VCaP (cell line): ENCODE results near the gene CFL2.
A peak's percentile ranks its signal among the peaks of the same experiment; 100 is the strongest.

ENCODE experiments used
- H3K27ac ChIP-seq: fragments of 450-650 bp; 2 replicates; pipeline ENCODE4 v1.5.1; 2017
- TF ChIP-seq, protein P1 (sequence below): fragments of 450-650 bp; conservative IDR thresholded peaks from 2 replicates; pipeline ENCODE4 v1.5.1; 2017; ENCODE audit warnings: mild to moderate bottlenecking, moderate library complexity

Gene CFL2

GRCh38 chr14:34682787-34683321 lies 31.5 kb downstream of the CFL2 start:
- no peak overlapping the region for H3K27ac ChIP-seq
- TF ChIP-seq, protein P1, sequence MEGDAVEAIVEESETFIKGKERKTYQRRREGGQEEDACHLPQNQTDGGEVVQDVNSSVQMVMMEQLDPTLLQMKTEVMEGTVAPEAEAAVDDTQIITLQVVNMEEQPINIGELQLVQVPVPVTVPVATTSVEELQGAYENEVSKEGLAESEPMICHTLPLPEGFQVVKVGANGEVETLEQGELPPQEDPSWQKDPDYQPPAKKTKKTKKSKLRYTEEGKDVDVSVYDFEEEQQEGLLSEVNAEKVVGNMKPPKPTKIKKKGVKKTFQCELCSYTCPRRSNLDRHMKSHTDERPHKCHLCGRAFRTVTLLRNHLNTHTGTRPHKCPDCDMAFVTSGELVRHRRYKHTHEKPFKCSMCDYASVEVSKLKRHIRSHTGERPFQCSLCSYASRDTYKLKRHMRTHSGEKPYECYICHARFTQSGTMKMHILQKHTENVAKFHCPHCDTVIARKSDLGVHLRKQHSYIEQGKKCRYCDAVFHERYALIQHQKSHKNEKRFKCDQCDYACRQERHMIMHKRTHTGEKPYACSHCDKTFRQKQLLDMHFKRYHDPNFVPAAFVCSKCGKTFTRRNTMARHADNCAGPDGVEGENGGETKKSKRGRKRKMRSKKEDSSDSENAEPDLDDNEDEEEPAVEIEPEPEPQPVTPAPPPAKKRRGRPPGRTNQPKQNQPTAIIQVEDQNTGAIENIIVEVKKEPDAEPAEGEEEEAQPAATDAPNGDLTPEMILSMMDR: no peak

GRCh38 chr14:34680806-34681479 lies 33.5 kb downstream of the CFL2 start:
- TF ChIP-seq, protein P1: no peak
- H3K27ac ChIP-seq: no peak overlapping the region

DNA sequence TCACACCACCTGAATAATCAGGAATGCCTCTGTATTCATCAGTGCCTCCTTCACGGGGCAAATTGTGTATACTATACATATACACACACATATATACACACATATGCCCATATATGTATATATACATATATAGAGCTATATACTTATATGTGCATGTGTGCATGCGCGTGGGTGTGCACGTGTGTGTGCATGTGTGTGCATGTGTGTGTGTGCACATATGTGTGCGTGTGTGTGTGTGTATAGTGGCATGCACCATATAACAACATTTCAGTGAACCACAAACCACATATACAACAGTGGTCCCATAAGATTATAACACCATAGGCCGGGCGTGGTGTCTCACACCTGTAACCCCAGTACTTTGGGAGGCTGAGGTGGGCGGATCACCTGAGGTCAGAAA lies 35.7 kb downstream of the CFL2 start:
- TF ChIP-seq, protein P1: no peak
- no peak overlapping the region for H3K27ac ChIP-seq

DNA sequence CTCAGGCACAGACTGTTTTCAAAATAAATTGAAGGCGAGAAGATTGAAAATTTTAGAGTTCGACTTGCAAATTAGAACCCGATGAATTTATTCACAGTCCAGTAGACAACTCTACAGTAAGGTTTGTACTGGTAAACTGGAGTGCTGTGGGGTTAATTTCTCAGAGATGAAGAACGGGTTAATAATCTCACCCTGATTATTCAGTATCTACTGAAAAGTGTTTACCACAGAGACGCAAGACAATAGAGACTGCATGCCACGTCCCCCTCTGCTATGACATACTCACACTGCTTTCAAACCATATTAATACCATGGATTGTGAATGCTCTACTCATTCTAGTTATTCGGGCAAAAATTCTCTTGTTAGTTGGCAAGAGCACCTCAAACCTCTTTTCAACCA lies 36.1 kb downstream of the CFL2 start:
- H3K27ac ChIP-seq: no peak overlapping the region
- TF ChIP-seq, protein P1: no peak

- peak overlapping the region; percentile 34 for H3K27ac ChIP-seq
Measured at GRCh38 chr14:34676516-34677211, 37.7 kb downstream of the CFL2 start.

DNA sequence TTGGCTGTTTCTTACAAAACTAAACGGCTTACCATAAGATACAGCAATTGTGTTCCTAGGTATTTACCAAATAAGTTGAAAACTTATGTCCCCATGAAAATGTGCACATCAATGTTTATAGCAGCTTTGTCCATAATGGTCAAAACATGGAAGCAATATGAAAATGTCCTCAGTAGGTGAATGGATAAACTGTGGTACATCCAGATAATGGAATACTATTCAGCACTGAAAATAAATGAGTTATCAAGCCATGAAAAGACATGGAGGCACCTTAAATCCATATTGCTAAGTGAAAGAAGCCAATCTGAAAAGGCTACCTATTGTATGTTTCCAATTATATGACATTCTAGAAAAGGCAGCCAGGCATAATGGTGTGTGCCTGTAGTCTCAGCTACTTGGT lies 40.7 kb downstream of the CFL2 start:
- TF ChIP-seq, protein P1: no peak
- H3K27ac ChIP-seq: no peak overlapping the region

More at GRCh38 chr14:34676516-34677211, 37.7 kb downstream of the CFL2 start:
- TF ChIP-seq, protein P1: no peak

DNA sequence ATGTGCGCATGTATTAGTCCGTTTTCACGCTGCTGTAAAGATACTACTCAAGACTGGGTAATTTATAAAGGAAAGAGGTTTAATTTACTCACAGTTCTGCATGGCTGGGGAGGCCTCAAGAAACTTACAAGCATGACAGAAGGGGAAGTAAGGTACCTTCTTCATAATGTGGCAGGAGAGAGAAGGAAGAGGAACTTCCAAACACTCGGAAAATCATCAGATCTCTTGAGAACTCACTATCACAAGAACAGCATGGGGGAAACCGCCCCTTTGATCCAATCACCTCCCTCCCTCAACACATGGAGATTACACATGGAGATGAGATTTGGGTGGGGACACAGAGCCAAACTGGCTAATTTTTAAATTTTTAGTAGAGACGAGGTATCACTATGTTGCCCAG lies 42.7 kb downstream of the CFL2 start:
- H3K27ac ChIP-seq: no peak overlapping the region
- TF ChIP-seq, protein P1: no peak
